NOMO-1 treated with DMSO at 0.1 percent for 48 hours (cell line): ENCODE data around the gene NDN.
A peak's percentile ranks its signal among the peaks of the same experiment; 100 is the strongest.
"Not testable (repeated sequence)": the region's sequence is repeated elsewhere in the genome, so short reads cannot be mapped to it uniquely, and the experiment has no call there.

Experiments
- DNase-seq: peaks from one replicate; lab custom pipeline; 2025; ENCODE audit not compliant: unreplicated experiment; lab: John Stamatoyannopoulos, UW

The NDN gene

GRCh38 chr15:23687143-23687470, at the start of gene NDN:
TSS of gene NDN (minus strand) at chr15:23687305. CDS start at chr15:23687217, 88 bp downstream.
- no peak for DNase-seq

DNA sequence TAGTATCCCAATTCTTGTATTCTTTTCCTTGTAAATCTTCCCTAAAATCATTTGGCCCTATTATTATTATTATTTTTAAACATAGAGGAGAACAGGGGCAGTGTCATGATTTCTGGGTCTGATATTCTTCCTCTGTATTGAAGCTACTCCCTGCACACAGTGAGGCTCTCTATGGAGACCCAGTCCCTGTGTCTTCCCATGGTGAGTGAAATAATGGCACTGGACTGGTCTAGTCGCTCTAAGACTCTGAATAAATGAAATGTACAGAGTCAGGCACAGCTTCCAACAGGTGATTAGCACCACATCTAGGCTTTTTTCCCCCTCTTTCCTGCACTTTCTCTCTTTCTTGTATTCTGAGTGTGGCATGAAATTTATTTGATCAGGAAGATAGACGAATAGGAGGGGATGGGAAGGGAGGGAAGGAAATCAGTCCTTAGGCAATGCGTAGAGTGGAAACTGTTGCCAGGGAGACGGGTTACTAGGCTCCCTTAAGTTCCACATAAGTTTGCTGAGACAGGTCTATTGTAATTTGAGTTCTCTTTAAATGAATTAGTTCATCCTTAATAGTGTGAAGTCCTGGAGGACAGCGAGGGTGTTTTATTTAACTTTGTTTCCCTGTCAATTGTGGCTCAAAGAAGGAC, 49.0 kb upstream of the NDN start:
- no peak for DNase-seq

DNA sequence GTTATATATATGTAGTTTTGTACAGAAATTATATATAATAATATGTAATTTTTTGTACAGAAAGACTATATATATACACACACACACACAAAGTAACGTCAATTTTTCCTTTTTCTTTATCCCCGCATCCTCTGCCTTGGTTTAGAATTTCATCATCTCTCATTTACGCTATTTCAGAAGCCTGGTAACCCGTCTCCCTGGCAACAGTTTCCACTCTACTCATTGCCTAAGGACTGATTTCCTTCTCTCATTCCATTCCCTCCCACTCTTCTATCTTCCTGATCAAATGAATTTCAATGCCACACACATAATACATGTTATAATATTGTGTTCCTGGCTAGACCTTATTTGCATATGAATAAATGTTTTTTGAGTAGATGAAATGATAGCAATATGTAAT, 47.8 kb upstream of the NDN start:
- DNase-seq: no peak

DNA sequence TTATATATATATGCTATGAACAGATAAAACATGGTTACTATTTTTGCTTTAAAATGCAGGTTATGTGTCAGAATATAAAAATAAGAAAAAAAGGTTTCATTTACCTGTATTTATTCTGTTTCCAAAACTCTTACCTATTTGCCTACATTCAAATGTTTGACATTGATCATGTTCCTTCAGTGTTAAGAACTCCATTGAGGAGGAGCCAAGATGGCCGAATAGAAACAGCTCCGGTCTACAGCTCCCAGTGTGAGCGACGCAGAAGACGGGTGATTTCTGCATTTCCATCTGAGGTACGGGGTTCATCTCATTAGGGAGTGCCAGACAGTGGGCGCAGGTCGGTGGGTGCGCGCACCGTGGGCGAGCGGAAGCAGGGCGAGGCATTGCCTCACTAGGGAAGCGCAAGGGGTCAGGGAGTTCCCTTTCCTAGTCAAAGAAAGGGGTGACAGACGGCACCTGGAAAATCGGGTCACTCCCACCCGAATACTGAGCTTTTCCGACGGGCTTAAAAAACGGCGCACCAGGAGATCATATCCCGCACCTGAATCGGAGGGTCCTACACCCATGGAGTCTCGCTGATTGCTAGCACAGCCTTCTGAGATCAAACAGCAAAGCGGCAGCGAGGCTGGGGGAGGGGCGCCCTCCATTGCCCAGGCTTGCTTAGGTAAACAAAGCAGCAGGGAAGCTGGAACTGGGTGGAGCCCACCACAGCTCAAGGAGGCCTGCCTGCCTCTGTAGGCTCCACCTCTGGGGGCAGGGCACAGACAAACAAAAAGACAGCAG, 27.0 kb upstream of the NDN start:
- DNase-seq: not testable (repeated sequence)

DNA sequence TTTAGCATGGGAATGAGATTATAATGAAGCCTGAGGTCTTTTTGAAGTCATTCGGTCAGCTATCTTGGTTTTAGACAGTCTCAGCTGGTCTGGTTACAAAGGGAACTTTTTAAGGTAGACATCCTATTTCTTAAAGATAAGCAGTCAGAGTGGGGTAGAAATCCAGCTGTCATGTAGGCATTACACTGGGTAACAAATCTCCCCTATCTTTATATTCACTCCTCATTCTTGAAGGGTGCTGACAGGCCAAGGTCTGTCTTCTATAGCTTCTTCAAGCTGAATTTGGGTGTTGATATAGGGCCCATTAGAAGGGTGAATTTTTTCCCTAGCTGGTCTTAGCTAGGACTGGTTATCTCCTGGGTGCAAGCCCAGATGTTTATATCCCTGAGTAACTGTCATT, 21.2 kb upstream of the NDN start:
- no peak for DNase-seq

GRCh38 chr15:23695282-23695681, 8.2 kb upstream of the NDN start:
- no peak for DNase-seq

- DNase-seq: no peak
Observed at GRCh38 chr15:23694592-23694991, 7.5 kb upstream of the NDN start.

DNA sequence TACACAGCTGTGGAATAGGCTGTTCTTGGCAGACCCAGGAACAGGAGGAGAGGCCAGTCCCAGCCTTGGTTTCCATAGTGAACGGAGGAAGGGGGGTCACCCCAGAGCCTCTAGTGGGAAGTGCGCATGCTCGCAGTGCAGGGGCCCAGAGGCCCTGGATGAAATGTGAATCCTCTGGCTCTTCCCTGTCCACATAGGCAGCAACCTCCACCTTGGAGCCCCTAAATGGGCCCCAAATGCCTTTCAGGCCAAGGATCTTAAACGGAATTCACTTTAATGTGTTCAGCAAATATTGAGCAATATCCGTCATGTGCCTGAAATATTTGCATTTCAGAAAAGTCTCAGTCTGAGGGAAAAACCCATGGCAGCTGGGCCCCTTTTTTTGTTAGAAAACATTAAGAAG, 3.3 kb upstream of the NDN start:
- DNase-seq: no peak

GRCh38 chr15:23690015-23690414, 2.9 kb upstream of the NDN start:
- DNase-seq: no peak

DNA sequence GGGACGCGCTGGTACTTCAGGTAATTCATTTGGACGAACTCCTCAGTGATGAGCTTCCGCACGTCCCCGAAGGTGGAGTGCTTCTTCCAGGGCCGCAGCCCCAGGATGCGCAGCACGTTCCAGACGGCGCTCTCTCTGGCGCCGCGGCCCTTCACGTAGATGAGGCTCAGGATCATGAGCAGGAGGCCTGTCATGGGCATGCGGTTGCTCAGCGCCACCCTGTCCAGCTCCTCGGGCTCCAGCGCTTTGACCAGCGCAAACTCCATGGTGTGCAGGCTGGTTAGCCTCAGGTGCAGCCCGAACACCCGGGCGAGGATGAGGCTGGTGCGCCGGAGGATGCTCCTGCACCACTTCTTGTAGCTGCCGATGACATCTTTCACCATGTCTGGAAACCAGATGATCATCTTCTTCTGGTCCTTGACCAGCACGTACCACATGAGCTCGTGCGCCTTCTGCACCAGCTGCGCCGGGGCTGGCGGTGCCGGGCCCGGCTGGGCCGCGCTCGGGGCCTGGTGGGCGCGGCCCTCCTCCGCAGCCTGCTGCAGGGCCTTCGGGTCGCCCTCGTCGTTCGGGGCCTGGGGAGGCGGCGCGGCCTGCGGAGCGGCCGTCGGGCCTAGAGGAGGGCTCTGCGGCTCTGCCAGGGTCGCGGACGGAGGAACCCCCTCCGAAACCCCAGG, 501 bp downstream of the NDN start:
- DNase-seq: no peak

DNA sequence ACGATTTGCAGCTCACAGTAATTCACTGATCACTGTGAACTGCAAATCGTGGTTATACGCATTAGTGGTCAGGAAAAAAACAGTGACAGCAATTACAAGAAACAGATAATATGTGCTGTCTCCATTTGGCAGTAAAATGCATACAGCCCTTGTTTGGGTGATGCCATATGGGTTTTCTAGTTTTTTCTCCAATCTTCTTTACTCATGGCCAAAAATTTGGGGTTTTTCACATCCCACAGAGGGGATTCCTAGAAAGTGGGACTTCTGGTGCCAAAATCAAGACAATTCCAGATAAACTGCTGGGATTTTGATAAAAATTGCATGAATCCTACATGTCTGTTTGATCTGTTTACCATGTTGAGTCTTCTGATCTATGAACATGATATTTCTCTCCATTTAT, 15.6 kb downstream of the NDN start:
- no peak for DNase-seq

- no peak for DNase-seq
Observed at GRCh38 chr15:23670970-23671369, 16.1 kb downstream of the NDN start.

DNA sequence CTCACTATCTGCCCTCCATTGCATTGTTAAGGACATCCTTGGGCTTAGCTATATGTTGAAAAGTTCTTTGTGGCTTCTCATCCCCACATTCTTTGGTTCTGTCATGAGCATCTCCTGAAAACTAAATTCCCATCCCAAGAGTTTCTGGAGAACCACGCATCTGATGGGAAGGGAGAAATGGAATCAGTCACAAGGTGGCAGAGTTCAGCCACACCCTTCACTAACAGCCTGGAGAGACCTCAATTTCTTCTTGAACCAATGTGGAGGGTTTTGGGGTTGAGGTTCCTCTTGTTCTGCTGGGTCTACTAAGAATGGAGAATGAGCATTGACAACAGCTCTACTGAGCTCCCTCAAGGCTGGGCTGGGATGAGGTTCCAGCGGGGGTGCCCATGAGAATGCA, 23.9 kb downstream of the NDN start:
- no peak for DNase-seq

DNA sequence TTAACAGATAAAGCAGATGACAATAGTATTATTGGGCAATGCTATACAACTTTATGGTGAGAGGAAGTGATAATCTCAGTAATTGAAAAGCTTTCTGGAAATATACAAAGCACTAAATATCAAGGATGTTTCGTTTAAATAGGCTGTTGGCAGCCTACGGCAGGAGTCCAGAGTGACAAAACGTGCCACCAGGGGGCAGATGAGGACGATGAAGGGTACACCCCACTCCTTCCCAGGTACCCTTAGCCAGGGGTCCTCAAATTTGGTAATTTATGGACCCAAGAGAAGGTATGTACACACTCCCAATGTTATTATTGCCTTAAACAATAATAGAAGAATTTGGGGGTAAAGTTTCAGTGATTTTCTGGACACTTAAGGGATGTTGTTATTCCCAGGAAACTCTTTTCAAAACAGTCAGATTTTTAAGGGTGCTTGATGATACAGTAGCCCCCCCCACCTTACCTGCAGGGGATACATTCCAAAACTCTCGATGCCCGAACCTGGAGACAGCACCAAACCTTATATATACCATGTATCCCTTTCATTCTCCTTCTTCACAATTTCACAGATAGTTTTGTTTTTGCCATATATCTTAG, 38.1 kb downstream of the NDN start:
- DNase-seq: peak; percentile 3

DNA sequence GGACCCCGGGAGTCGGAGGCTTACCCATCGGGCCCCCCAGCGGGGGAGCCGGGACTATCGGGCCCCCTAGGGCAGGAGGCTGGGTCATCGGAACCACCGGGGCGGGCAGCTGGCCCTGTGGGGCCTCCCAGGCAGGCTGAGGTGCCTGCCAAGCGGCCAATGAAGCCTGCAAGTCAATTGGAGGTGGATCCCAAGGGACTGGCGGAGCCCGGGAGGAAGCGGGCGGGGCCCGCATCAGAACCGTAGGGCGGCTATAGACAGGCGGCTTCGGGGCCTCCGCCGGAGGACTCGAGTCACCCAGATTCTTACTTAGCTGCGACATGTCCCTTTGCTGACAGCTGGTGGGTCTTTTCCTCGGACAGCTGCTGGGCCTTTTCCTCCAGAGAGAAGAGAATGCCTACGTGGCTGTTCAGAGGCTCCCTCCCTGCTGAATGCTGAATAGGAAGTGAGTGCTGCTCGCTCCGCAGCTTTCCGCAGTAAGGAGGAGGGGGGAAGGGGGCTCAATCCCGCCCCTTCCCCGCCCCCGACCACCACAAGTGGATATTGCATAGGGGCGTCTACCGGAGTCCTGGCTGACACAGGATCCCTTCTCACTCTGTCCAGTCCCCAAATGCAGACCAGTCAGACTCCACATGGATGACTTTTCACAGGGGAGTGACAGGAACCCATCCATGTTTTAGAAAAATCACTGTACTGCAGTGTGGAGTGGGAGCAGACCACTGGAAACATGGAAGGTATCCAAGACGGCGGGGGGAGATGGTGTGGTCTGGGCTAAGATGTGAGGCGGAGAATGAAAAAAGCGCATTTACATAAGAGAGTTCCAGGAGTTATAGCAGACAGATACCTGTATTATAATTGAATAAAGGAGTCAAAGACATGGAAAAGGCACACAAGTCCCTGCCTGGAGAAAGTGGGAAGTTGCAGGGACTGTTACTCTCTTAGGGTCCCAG, 39.4 kb downstream of the NDN start, which contains the start of gene MAGEL2:
Gene MAGEL2, minus strand, starts transcription at position 447 of the 950 bp plus-strand sequence. Its CDS starts 125 bp downstream, at position 322.
- no peak for DNase-seq

DNA sequence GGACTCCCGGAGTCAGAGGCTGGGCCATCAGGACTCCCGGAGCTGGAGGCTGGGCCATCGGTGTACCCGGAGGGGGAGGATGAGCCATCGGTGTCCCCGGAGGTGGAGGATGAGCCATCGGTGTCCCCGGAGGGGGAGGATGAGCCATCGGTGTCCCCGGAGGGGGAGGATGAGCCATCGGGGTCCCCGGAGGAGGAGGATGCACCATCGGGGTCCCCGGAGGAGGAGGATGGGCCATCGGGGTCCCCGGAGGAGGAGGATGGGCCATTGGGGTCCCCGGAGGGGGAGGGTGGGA, 40.2 kb downstream of the NDN start:
- DNase-seq: no peak

- no peak for DNase-seq
Observed at GRCh38 chr15:23646165-23647000, 40.7 kb downstream of the NDN start.

- DNase-seq: no peak
Observed at GRCh38 chr15:23645371-23646164, 41.5 kb downstream of the NDN start.

DNA sequence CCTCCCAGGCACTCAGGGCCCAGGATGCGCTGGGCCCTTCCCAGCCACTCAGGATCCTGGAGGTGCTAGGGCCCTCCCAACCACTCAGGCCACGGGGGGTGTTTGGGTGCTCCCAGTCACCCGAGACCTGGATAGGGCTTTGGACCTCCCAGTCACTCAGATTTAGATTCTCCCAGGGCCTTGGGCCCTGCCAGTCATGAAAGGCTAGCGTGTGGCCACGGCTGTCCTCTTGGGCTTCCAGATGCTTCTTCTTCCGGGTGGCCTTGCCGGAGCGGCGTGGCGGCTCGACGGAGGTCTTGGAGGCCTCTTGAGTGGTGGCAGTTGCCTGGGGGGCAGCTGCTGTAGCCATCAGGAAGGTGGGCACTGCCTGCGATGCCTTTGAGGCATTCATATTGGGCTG, 42.3 kb downstream of the NDN start:
- DNase-seq: no peak
